ENCODE data around the gene TTBK2. TPM values are rescaled to one million over a fixed set of nuclear protein-coding genes. Genes with fewer than 3 reads are reported as not detected.

The TTBK2 gene
- total and polyA plus RNA-seq, 10 of the 15 experiments (the other 5 are each of a cell fraction or from before 2014, with no cell fraction given) = 0.66 to 9.1 (median 3.7) TPM

GRCh38 chr15:42932833-42933515 is 12.4 kb upstream of the TTBK2 start:
- 93% methylated on average over 2 of the region's 2 CpGs for WGBS (ENCODE audit: insufficient coverage, insufficient replicate concordance, low lambda C conversion rate, missing lambda C conversion rate)
- TF ChIP-seq RUNX3 (IDR thresholded peaks at IDR 0.05; ENCODE audit: low read length) (no peak), ATF2 (IDR thresholded peaks at IDR 0.05; ENCODE audit: low read length) (no peak), MYC (IDR thresholded peaks at IDR 0.05; ENCODE audit: insufficient read depth, insufficient read length, insufficient replicate concordance, low read length, severe bottlenecking) (no peak), MYB (IDR thresholded peaks at IDR 0.05; ENCODE audit: borderline replicate concordance, low read depth, low read length) (no peak), RB1 (IDR thresholded peaks at IDR 0.05; ENCODE audit: borderline replicate concordance) (no peak), CUX1 (IDR thresholded peaks at IDR 0.05; ENCODE audit: insufficient replicate concordance, low read depth, low read length) (no peak), NFYA (IDR thresholded peaks at IDR 0.05; ENCODE audit: borderline replicate concordance, low read depth, low read length) (no peak), CHD2 (IDR thresholded peaks at IDR 0.05; ENCODE audit: borderline replicate concordance, low read depth, low read length) (no peak)
- in situ Hi-C loops (cut with MboI) = no loop called here

More at GRCh38 chr15:42932833-42933515, 12.4 kb upstream of the TTBK2 start:
- Histone ChIP-seq H4K20me1 (ENCODE audit: control insufficient read depth, insufficient read depth) (no peaks in the 10 kb centered on the region), H2AFZ (ENCODE audit: control insufficient read depth, low read depth, low read length) (no peak overlapping the region), H3K9ac (ENCODE audit: control insufficient read depth, insufficient read depth, low read length) (no peak overlapping the region), H3K36me3 (ENCODE audit: control insufficient read depth in 2 of 2, insufficient read depth in 2 of 2, low read length in 1 of 2) (no peaks in the 10 kb centered on the region), H3K4me1 (ENCODE audit: control insufficient read depth, insufficient read depth, low read length) (no peaks in the 10 kb centered on the region), H3K27ac (ENCODE audit: control insufficient read depth, insufficient read depth) (no peak overlapping the region), H3K4me3 (no peak overlapping the region), H3K79me2 (ENCODE audit: control insufficient read depth, insufficient read depth, low read length) (no peaks in the 10 kb centered on the region), H3K4me2 (ENCODE audit: control insufficient read depth, insufficient read depth) (no peak overlapping the region), H3K27me3 (replicated peaks in 1 of 2; ENCODE audit: control insufficient read depth in 2 of 2, insufficient read depth in 2 of 2, low read length in 1 of 2) (no peaks in the 10 kb centered on the region), H3K9me3 (replicated peaks; ENCODE audit: control insufficient read depth, insufficient read depth, low read length) (no peaks in the 10 kb centered on the region)
- ATAC-seq (no peak), DNase-seq (ENCODE audit: low read depth, low spot score) (no peak), FAIRE-seq (no peak)
- SMC1A ChIA-PET (ENCODE audit: uncharacterized antibody, unreplicated experiment) = no interaction called here
- CTCF ChIA-PET = interaction anchor here (1.1 to 1.3 kb wide), 2 partner anchors 39 to 229 kb away, joined by 3 read pairs; no protein-coding TSS in a partner anchor
- no TSS peak for BruUV-seq (replicated peaks)
- RAD21 ChIA-PET (ENCODE audit: unreplicated experiment) = interaction anchor here (0.8 kb wide), 1 partner anchor 353 kb away, joined by 3 read pairs; no protein-coding TSS in a partner anchor
- intact Hi-C loops (cut with micrococcal nuclease; ENCODE audit: unreplicated experiment) = no loop called here
- POLR2A ChIA-PET = no interaction called here
